Dedifferentiated amniotic fluid mesenchymal stem cell (primary cell): Measurements from ENCODE around the gene OBSCN.

Source experiments
- DNase-seq: peaks from one replicate; pipeline ENCODE4 v3.0.0-alpha.2; 2016; ENCODE audit errors: extremely low spot score

The OBSCN gene

GRCh38 chr1:228308085-228308601 is 100.3 kb downstream of the OBSCN start:
- no peak for DNase-seq

- DNase-seq = no peak
Measured at GRCh38 chr1:228308628-228309325, 100.9 kb downstream of the OBSCN start.

GRCh38 chr1:228309326-228310067 is 101.7 kb downstream of the OBSCN start:
- no peak for DNase-seq

- no peak for DNase-seq
Measured at GRCh38 chr1:228310162-228310792, 102.4 kb downstream of the OBSCN start.

- no peak for DNase-seq
Measured at GRCh38 chr1:228311091-228311490, 103.2 kb downstream of the OBSCN start.

GRCh38 chr1:228312136-228312764 is 104.4 kb downstream of the OBSCN start:
- DNase-seq = no peak

- no peak for DNase-seq
Measured at GRCh38 chr1:228313536-228314277, 105.9 kb downstream of the OBSCN start.

GRCh38 chr1:228314315-228314657 is 106.4 kb downstream of the OBSCN start:
- DNase-seq = no peak

- DNase-seq = no peak
Measured at GRCh38 chr1:228314658-228315483, 107.0 kb downstream of the OBSCN start.

GRCh38 chr1:228315484-228315944 is 107.7 kb downstream of the OBSCN start:
- no peak for DNase-seq

GRCh38 chr1:228315945-228316588 is 108.2 kb downstream of the OBSCN start:
- DNase-seq = no peak

- no peak for DNase-seq
Measured at GRCh38 chr1:228316589-228317387, 108.9 kb downstream of the OBSCN start.

GRCh38 chr1:228317411-228317828 is 109.6 kb downstream of the OBSCN start:
- DNase-seq = no peak

GRCh38 chr1:228317891-228318810 is 110.3 kb downstream of the OBSCN start:
- DNase-seq = no peak

- no peak for DNase-seq
Measured at GRCh38 chr1:228318823-228319241, 111.0 kb downstream of the OBSCN start.

- no peak for DNase-seq
Measured at GRCh38 chr1:228319352-228320088, 111.7 kb downstream of the OBSCN start.

GRCh38 chr1:228320394-228320793 is 112.5 kb downstream of the OBSCN start:
- DNase-seq = no peak
